ENCODE measurements around the gene DOCK8. TPM values are rescaled to one million over a fixed set of nuclear protein-coding genes. Genes with fewer than 3 reads are reported as not detected.

DOCK8 gene
- total and polyA plus RNA-seq, 10 of the 15 experiments (the other 5 are each of a cell fraction or from before 2014, with no cell fraction given), result 35.4 to 100 (median 44.7) TPM

DNA sequence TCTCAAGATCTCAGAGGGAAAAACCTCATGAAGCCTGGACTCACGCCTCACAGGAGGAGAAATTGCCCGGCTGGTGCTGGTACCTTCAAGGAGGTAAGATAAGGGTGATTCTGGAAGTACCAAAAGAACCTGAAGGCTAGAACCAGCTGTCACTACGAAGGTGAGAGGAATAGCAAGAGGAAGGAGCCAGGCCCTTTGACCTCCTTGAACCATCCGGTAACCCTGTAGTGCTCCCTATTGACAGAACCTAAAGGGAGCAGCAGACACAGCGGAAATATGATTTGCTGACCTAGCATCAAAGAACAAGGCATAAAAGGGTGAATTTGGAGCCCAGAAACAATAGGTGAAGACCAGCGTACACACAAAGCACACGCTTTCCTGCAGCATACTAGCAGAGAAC lies 92.2 kb downstream of the DOCK8 start (continued):
- TF ChIP-seq POU2F2 (IDR thresholded peaks at IDR 0.05; ENCODE audit: borderline replicate concordance, low read depth, low read length) (no peak), NR2F1 (conservative IDR thresholded peaks at IDR 0.05) (peak; percentile 87), NRF1 (conservative IDR thresholded peaks at IDR 0.05; ENCODE audit: low read depth, low read length) (no peak)
- TF ChIP-seq, protein P1, sequence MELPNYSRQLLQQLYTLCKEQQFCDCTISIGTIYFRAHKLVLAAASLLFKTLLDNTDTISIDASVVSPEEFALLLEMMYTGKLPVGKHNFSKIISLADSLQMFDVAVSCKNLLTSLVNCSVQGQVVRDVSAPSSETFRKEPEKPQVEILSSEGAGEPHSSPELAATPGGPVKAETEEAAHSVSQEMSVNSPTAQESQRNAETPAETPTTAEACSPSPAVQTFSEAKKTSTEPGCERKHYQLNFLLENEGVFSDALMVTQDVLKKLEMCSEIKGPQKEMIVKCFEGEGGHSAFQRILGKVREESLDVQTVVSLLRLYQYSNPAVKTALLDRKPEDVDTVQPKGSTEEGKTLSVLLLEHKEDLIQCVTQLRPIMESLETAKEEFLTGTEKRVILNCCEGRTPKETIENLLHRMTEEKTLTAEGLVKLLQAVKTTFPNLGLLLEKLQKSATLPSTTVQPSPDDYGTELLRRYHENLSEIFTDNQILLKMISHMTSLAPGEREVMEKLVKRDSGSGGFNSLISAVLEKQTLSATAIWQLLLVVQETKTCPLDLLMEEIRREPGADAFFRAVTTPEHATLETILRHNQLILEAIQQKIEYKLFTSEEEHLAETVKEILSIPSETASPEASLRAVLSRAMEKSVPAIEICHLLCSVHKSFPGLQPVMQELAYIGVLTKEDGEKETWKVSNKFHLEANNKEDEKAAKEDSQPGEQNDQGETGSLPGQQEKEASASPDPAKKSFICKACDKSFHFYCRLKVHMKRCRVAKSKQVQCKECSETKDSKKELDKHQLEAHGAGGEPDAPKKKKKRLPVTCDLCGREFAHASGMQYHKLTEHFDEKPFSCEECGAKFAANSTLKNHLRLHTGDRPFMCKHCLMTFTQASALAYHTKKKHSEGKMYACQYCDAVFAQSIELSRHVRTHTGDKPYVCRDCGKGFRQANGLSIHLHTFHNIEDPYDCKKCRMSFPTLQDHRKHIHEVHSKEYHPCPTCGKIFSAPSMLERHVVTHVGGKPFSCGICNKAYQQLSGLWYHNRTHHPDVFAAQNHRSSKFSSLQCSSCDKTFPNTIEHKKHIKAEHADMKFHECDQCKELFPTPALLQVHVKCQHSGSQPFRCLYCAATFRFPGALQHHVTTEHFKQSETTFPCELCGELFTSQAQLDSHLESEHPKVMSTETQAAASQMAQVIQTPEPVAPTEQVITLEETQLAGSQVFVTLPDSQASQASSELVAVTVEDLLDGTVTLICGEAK (IDR thresholded peaks at IDR 0.05; ENCODE audit: borderline replicate concordance), result no peak

GRCh38 chr9:311841-312240 lies 97.2 kb downstream of the DOCK8 start:
- Histone ChIP-seq H3K36me3 (ENCODE audit: control insufficient read depth in 2 of 2, insufficient read depth in 2 of 2, low read length in 1 of 2) (peaks cover 11 to 35% of the 10 kb centered on the region in 2 experiments), H3K9ac (ENCODE audit: control insufficient read depth, insufficient read depth, low read length) (no peak overlapping the region), H3K4me3 (no peak overlapping the region), H3K4me1 (ENCODE audit: control insufficient read depth, insufficient read depth, low read length) (no peaks in the 10 kb centered on the region), H3K27me3 (replicated peaks in 1 of 2; ENCODE audit: control insufficient read depth in 2 of 2, insufficient read depth in 2 of 2, low read length in 1 of 2) (no peaks in the 10 kb centered on the region), H4K20me1 (ENCODE audit: control insufficient read depth, insufficient read depth) (no peaks in the 10 kb centered on the region), H3K9me3 (replicated peaks; ENCODE audit: control insufficient read depth, insufficient read depth, low read length) (no peaks in the 10 kb centered on the region), H3K27ac (ENCODE audit: control insufficient read depth, insufficient read depth) (no peak overlapping the region), H2AFZ (ENCODE audit: control insufficient read depth, low read depth, low read length) (no peak overlapping the region), H3K79me2 (ENCODE audit: control insufficient read depth, insufficient read depth, low read length) (no peaks in the 10 kb centered on the region), H3K4me2 (ENCODE audit: control insufficient read depth, insufficient read depth) (no peak overlapping the region)
- ATAC-seq, result no peak
- intact Hi-C loops (cut with micrococcal nuclease; ENCODE audit: unreplicated experiment), result no loop called here
- BruUV-seq (replicated peaks), result no TSS peak
- RAD21 ChIA-PET (ENCODE audit: unreplicated experiment), result no interaction called here
- SMC1A ChIA-PET (ENCODE audit: uncharacterized antibody, unreplicated experiment), result no interaction called here
- no peak for FAIRE-seq
- CTCF ChIA-PET, result no interaction called here
- in situ Hi-C loops (cut with MboI), result no loop called here
- DNase-seq (ENCODE audit: low read depth, low spot score), result no peak
- POLR2A ChIA-PET, result interaction anchor here (0.6 kb wide), 1 partner anchor 114 kb away, joined by 3 read pairs; no protein-coding TSS in a partner anchor
- WGBS (ENCODE audit: insufficient coverage, insufficient replicate concordance, low lambda C conversion rate, missing lambda C conversion rate), result 97% methylated on average over 14 of the region's 14 CpGs
- TF ChIP-seq, protein P2, sequence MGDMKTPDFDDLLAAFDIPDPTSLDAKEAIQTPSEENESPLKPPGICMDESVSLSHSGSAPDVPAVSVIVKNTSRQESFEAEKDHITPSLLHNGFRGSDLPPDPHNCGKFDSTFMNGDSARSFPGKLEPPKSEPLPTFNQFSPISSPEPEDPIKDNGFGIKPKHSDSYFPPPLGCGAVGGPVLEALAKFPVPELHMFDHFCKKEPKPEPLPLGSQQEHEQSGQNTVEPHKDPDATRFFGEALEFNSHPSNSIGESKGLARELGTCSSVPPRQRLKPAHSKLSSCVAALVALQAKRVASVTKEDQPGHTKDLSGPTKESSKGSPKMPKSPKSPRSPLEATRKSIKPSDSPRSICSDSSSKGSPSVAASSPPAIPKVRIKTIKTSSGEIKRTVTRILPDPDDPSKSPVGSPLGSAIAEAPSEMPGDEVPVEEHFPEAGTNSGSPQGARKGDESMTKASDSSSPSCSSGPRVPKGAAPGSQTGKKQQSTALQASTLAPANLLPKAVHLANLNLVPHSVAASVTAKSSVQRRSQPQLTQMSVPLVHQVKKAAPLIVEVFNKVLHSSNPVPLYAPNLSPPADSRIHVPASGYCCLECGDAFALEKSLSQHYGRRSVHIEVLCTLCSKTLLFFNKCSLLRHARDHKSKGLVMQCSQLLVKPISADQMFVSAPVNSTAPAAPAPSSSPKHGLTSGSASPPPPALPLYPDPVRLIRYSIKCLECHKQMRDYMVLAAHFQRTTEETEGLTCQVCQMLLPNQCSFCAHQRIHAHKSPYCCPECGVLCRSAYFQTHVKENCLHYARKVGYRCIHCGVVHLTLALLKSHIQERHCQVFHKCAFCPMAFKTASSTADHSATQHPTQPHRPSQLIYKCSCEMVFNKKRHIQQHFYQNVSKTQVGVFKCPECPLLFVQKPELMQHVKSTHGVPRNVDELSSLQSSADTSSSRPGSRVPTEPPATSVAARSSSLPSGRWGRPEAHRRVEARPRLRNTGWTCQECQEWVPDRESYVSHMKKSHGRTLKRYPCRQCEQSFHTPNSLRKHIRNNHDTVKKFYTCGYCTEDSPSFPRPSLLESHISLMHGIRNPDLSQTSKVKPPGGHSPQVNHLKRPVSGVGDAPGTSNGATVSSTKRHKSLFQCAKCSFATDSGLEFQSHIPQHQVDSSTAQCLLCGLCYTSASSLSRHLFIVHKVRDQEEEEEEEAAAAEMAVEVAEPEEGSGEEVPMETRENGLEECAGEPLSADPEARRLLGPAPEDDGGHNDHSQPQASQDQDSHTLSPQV (IDR thresholded peaks at IDR 0.05), result no peak
- TF ChIP-seq ZSCAN29 (IDR thresholded peaks at IDR 0.05), result no peak
- TF ChIP-seq BRCA1 (IDR thresholded peaks at IDR 0.05; ENCODE audit: low read depth, low read length), result no peak
- no peak for TF ChIP-seq TAF1 (IDR thresholded peaks at IDR 0.05; ENCODE audit: borderline replicate concordance, low read depth, low read length)
- TF ChIP-seq, protein P3, sequence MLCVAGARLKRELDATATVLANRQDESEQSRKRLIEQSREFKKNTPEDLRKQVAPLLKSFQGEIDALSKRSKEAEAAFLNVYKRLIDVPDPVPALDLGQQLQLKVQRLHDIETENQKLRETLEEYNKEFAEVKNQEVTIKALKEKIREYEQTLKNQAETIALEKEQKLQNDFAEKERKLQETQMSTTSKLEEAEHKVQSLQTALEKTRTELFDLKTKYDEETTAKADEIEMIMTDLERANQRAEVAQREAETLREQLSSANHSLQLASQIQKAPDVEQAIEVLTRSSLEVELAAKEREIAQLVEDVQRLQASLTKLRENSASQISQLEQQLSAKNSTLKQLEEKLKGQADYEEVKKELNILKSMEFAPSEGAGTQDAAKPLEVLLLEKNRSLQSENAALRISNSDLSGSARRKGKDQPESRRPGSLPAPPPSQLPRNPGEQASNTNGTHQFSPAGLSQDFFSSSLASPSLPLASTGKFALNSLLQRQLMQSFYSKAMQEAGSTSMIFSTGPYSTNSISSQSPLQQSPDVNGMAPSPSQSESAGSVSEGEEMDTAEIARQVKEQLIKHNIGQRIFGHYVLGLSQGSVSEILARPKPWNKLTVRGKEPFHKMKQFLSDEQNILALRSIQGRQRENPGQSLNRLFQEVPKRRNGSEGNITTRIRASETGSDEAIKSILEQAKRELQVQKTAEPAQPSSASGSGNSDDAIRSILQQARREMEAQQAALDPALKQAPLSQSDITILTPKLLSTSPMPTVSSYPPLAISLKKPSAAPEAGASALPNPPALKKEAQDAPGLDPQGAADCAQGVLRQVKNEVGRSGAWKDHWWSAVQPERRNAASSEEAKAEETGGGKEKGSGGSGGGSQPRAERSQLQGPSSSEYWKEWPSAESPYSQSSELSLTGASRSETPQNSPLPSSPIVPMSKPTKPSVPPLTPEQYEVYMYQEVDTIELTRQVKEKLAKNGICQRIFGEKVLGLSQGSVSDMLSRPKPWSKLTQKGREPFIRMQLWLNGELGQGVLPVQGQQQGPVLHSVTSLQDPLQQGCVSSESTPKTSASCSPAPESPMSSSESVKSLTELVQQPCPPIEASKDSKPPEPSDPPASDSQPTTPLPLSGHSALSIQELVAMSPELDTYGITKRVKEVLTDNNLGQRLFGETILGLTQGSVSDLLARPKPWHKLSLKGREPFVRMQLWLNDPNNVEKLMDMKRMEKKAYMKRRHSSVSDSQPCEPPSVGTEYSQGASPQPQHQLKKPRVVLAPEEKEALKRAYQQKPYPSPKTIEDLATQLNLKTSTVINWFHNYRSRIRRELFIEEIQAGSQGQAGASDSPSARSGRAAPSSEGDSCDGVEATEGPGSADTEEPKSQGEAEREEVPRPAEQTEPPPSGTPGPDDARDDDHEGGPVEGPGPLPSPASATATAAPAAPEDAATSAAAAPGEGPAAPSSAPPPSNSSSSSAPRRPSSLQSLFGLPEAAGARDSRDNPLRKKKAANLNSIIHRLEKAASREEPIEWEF (IDR thresholded peaks at IDR 0.05; ENCODE audit: insufficient replicate concordance, low read depth, low read length), result no peak
- TF ChIP-seq CBFB (IDR thresholded peaks at IDR 0.05; ENCODE audit: low read depth), result no peak

Measured in GM12878 (cell line).